Small intestine (tissue), 7 donors: ENCODE data around the gene NECTIN3. TPM values are rescaled to one million over a fixed set of nuclear protein-coding genes. Genes with fewer than 3 reads are reported as not detected.

Experiments
- DNase-seq, 2 donors: peaks; one replicate each; pipeline versions ENCODE4 v3.0.0 to v3.0.0-alpha.2; 2013
- FAIRE-seq: peaks from 2 replicates; lab custom pipeline; 2012; peaks lifted over from hg19 to GRCh38; lab: Jason Lieb, UNC
- H3K27ac ChIP-seq, 3 donors: one replicate each; pipeline ENCODE4 v1.5.1; 2013; ENCODE audit warnings: low read length in 2 of 3, mild to moderate bottlenecking in 2 of 3, control low read depth in 1 of 3, inconsistent platforms in 1 of 3, low read depth in 1 of 3, moderate library complexity in 1 of 3
- H3K27me3 ChIP-seq, 3 donors: one replicate each; pipeline ENCODE4 v1.6.1; 2013; ENCODE audit warnings: low read length in 3 of 3, inconsistent platforms in 1 of 3; ENCODE audit not compliant: control insufficient read depth in 3 of 3, insufficient read depth in 3 of 3
- H3K36me3 ChIP-seq, 3 donors: one replicate each; pipeline ENCODE4 v1.6.1; 2013; ENCODE audit warnings: low read length in 3 of 3, inconsistent platforms in 1 of 3, low read depth in 1 of 3, mild to moderate bottlenecking in 1 of 3, moderate library complexity in 1 of 3; ENCODE audit not compliant: control insufficient read depth in 3 of 3, insufficient read depth in 2 of 3
- H3K4me1 ChIP-seq, 3 donors: one replicate each; pipeline ENCODE4 v1.6.1; 2013; ENCODE audit warnings: low read length in 2 of 3, inconsistent platforms in 1 of 3, low read depth in 1 of 3, mild to moderate bottlenecking in 1 of 3, moderate library complexity in 1 of 3; ENCODE audit not compliant: control insufficient read depth in 3 of 3, insufficient read depth in 2 of 3
- H3K4me3 ChIP-seq, 3 donors: one replicate each; pipeline ENCODE4 v1.5.1; 2013; ENCODE audit warnings: low read length in 3 of 3, control low read depth in 1 of 3, inconsistent platforms in 1 of 3, low read depth in 1 of 3, mild to moderate bottlenecking in 1 of 3, moderate library complexity in 1 of 3
- H3K9me3 ChIP-seq, 2 donors: one replicate each; pipeline ENCODE4 v1.6.1; 2013; ENCODE audit warnings: low read depth in 1 of 2, low read length in 1 of 2; ENCODE audit not compliant: control insufficient read depth in 2 of 2, insufficient read depth in 1 of 2
- WGBS, 3 donors: extraction: QIAGEN DNeasy Blood & Tissue Kit; methylation state at CpG; one replicate each; pipeline ENCODE4 v1.1.7; 2013; 5-methylcytosine and 5-hydroxymethylcytosine counted together
- polyA plus RNA-seq, 4 donors: library from polyadenylated mRNA; stranded (reverse) in 3 of 4; unstranded in 1 of 4; fragments of 200-250 nt in 3 of 4; fragments of 120-200 nt in 1 of 4; gene quantifications; one replicate each; pipeline versions ENCODE4 v1.2.1 to v1.2.3, GENCODE V29; 2013
- donor health status: healthy with polysubstance abuse.
- donor health status: control.
- donor health status: control.
- donor health status: Bipolar disorder and iron deficiency.
- donor health status: healthy.

NECTIN3 gene
- polyA plus RNA-seq, 4 donors = 5.9 to 36.9 (median 15.0) TPM

GRCh38 chr3:111197485-111197884 lies 125.9 kb downstream of the NECTIN3 start:
- WGBS, 3 donors = 72 to 76% (median 73%) methylated on average over 3 of the region's 3 CpGs
- H3K27ac ChIP-seq = no peak overlapping the region
- DNase-seq (no peak), FAIRE-seq (no peak)
- no peak overlapping the region for H3K4me3 ChIP-seq
- H3K9me3 ChIP-seq = no peaks in the 10 kb centered on the region
- no peaks in the 10 kb centered on the region for H3K27me3 ChIP-seq
- H3K4me1 ChIP-seq = no peaks in the 10 kb centered on the region
- H3K36me3 ChIP-seq = peaks cover 0 to 14% (median 2%) of the 10 kb centered on the region in 3 donors

- no peaks in the 10 kb centered on the region for H3K4me1 ChIP-seq
- H3K9me3 ChIP-seq = no peaks in the 10 kb centered on the region
- H3K36me3 ChIP-seq = peaks cover 0 to 8% (median 4%) of the 10 kb centered on the region in 3 donors
- H3K4me3 ChIP-seq = no peak overlapping the region
- H3K27ac ChIP-seq = no peak overlapping the region
- no peak for FAIRE-seq
- DNase-seq = no peak
- H3K27me3 ChIP-seq = no peaks in the 10 kb centered on the region
These were observed 128.4 kb downstream of the NECTIN3 start for GRCh38 chr3:111200027-111200426.

DNA sequence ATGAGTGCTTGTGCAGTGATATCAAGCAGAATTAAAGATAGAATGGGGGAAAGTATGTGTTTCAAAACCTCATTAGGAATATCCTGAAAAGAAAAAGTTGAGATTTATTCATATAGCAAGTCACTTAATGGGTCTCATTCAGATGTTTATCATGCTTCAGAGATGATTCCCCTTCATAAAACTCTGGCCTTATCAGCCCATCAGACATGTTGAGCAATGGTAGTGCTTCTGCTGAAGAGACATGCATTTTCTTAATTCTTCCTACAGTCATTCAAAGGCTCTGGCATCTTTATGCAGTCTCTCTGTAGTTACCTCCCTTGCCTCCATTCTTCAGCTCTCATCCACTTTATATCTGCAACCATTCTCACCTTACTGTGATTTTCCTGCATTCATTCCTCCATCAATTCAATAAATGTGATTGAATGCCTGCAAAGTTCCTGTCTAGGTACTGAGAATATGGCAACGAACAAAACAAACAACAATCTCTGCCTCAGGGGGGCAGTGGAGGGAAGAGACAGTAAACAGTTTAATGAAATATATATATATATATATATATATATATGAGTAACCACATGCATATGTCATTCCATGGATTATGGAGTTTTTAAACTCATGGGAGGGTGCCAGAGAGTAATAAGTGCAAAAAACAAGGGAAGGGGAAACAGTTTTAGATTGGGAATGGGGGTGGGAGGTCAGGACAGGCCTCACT lies 138.5 kb downstream of the NECTIN3 start:
- no peak for FAIRE-seq

GRCh38 chr3:111210866-111211564 lies 139.4 kb downstream of the NECTIN3 start:
- no peak overlapping the region for H3K27ac ChIP-seq
- no peaks in the 10 kb centered on the region for H3K4me1 ChIP-seq
- WGBS, 3 donors = 93 to 97% (median 95%) methylated on average over 3 of the region's 3 CpGs
- H3K27me3 ChIP-seq = no peaks in the 10 kb centered on the region
- no peaks in the 10 kb centered on the region for H3K9me3 ChIP-seq
- H3K36me3 ChIP-seq = no peaks in the 10 kb centered on the region
- H3K4me3 ChIP-seq = no peak overlapping the region
- DNase-seq (no peak), FAIRE-seq (no peak)

More for the DNA sequence above, 138.5 kb downstream of the NECTIN3 start:
- Histone ChIP-seq H3K27ac (no peak overlapping the region), H3K27me3 (no peaks in the 10 kb centered on the region), H3K4me3 (no peak overlapping the region), H3K9me3 (no peaks in the 10 kb centered on the region), H3K36me3 (no peaks in the 10 kb centered on the region), H3K4me1 (no peaks in the 10 kb centered on the region)
- DNase-seq = no peak
- WGBS, 3 donors = 47 to 61% (median 61%) methylated on average over 1 of the region's 1 CpG

- WGBS, 3 donors = 88 to 98% (median 92%) methylated on average over 4 of the region's 4 CpGs
- no peaks in the 10 kb centered on the region for H3K27me3 ChIP-seq
- FAIRE-seq = no peak
These were observed 140.9 kb downstream of the NECTIN3 start for GRCh38 chr3:111212511-111212910.

GRCh38 chr3:111215481-111215880 lies 143.9 kb downstream of the NECTIN3 start:
- no peaks in the 10 kb centered on the region for H3K27me3 ChIP-seq
- no peaks in the 10 kb centered on the region for H3K4me1 ChIP-seq
- H3K9me3 ChIP-seq = no peaks in the 10 kb centered on the region
- FAIRE-seq (no peak), DNase-seq (no peak)
- H3K4me3 ChIP-seq = no peak overlapping the region
- no peaks in the 10 kb centered on the region for H3K36me3 ChIP-seq
- 79 to 96% (median 88%) methylated on average over 1 of the region's 1 CpG for WGBS, 3 donors
- no peak overlapping the region for H3K27ac ChIP-seq

More at GRCh38 chr3:111212511-111212910, 140.9 kb downstream of the NECTIN3 start:
- no peak overlapping the region for H3K27ac ChIP-seq
- H3K4me1 ChIP-seq = no peaks in the 10 kb centered on the region
- H3K4me3 ChIP-seq = no peak overlapping the region
- no peak for DNase-seq
- no peaks in the 10 kb centered on the region for H3K9me3 ChIP-seq
- H3K36me3 ChIP-seq = no peaks in the 10 kb centered on the region

GRCh38 chr3:111218615-111219014 lies 147.0 kb downstream of the NECTIN3 start:
- Histone ChIP-seq H3K27me3 (no peaks in the 10 kb centered on the region), H3K4me1 (no peaks in the 10 kb centered on the region), H3K9me3 (no peaks in the 10 kb centered on the region), H3K4me3 (no peak overlapping the region), H3K27ac (no peak overlapping the region), H3K36me3 (no peaks in the 10 kb centered on the region)
- FAIRE-seq (no peak), DNase-seq (no peak)
- WGBS, 3 donors = 74 to 90% (median 79%) methylated on average over 1 of the region's 1 CpG

GRCh38 chr3:111227216-111227615 lies 155.6 kb downstream of the NECTIN3 start:
- no peak overlapping the region for H3K27ac ChIP-seq
- no peaks in the 10 kb centered on the region for H3K9me3 ChIP-seq
- H3K4me3 ChIP-seq = no peak overlapping the region
- H3K4me1 ChIP-seq = no peaks in the 10 kb centered on the region
- no peaks in the 10 kb centered on the region for H3K36me3 ChIP-seq
- no peaks in the 10 kb centered on the region for H3K27me3 ChIP-seq
- no peak for FAIRE-seq
- no peak for DNase-seq
